Keratinocyte (primary cell): ENCODE measurements around the gene C19orf47. TPM values are rescaled to one million over a fixed set of nuclear protein-coding genes. Genes with fewer than 3 reads are reported as not detected.
A peak's percentile ranks its signal among the peaks of the same experiment; 100 is the strongest.

ENCODE experiments used
- DNase-seq: peaks from one replicate; pipeline ENCODE4 v3.0.0-alpha.2; 2011; ENCODE audit warnings: low read depth, missing footprints, low spot score
- FAIRE-seq: peaks from 2 replicates; lab custom pipeline; 2011; peaks lifted over from hg19 to GRCh38; lab: Jason Lieb, UNC
- H2AFZ ChIP-seq: 2 replicates; pipeline ENCODE4 v1.6.0; 2012; ENCODE audit warnings: low read length, control low read depth, inconsistent platforms; ENCODE audit not compliant: control insufficient read depth
- H3K27ac ChIP-seq: 2 replicates; pipeline ENCODE4 v1.5.1; 2011; ENCODE audit warnings: low read length; ENCODE audit not compliant: control insufficient read depth, insufficient read depth
- H3K27me3 ChIP-seq: 3 replicates; pipeline ENCODE4 v1.6.0; 2011; ENCODE audit warnings: low read length; ENCODE audit not compliant: control insufficient read depth, insufficient read depth; ENCODE audit errors: extremely low read depth
- H3K36me3 ChIP-seq, 2 experiments: 2 replicates in 1 of 2; 3 replicates in 1 of 2; pipeline ENCODE4 v1.5.1; 2011; ENCODE audit warnings: low read length in 2 of 2, mild to moderate bottlenecking in 1 of 2; ENCODE audit not compliant: control insufficient read depth in 2 of 2, insufficient read depth in 2 of 2; ENCODE audit errors: extremely low read depth in 1 of 2
- H3K4me1 ChIP-seq: 3 replicates; pipeline ENCODE4 v1.5.1; 2011; ENCODE audit warnings: low read length; ENCODE audit not compliant: control insufficient read depth, insufficient read depth; ENCODE audit errors: extremely low read depth
- H3K4me2 ChIP-seq: 3 replicates; pipeline ENCODE4 v1.6.0; 2011; ENCODE audit warnings: low read depth, low read length; ENCODE audit not compliant: control insufficient read depth, insufficient read depth; ENCODE audit errors: extremely low read depth
- H3K4me3 ChIP-seq, 3 experiments: fragments of 200-600 bp in 1 of 3; sonication (generic) in 1 of 3; 2 replicates in 2 of 3; 3 replicates in 1 of 3; pipeline ENCODE4 v1.5.1; 2011 to 2016; ENCODE audit warnings: low read length in 3 of 3, mild to moderate bottlenecking in 3 of 3, control low read depth in 2 of 3, inconsistent platforms in 1 of 3, low read depth in 1 of 3, mixed read lengths in 1 of 3, mixed run types in 1 of 3, moderate library complexity in 1 of 3; ENCODE audit not compliant: control insufficient read depth in 2 of 3, insufficient read depth in 2 of 3; ENCODE audit errors: extremely low read depth in 1 of 3
- H3K79me2 ChIP-seq: 2 replicates; pipeline ENCODE4 v1.6.0; 2012; ENCODE audit warnings: low read length; ENCODE audit not compliant: control insufficient read depth, insufficient read depth
- H3K9ac ChIP-seq: 3 replicates; pipeline ENCODE4 v1.6.0; 2011; ENCODE audit warnings: low read length; ENCODE audit not compliant: control insufficient read depth, insufficient read depth; ENCODE audit errors: extremely low read depth
- H3K9me1 ChIP-seq: 3 replicates; pipeline ENCODE4 v1.6.0; 2011; ENCODE audit warnings: low read length; ENCODE audit not compliant: control insufficient read depth, insufficient read depth; ENCODE audit errors: extremely low read depth
- H3K9me3 ChIP-seq: 2 replicates; pipeline ENCODE4 v1.5.1; 2012; ENCODE audit warnings: low read depth, low read length; ENCODE audit not compliant: control insufficient read depth
- H4K20me1 ChIP-seq: 3 replicates; pipeline ENCODE4 v1.6.0; 2011; ENCODE audit warnings: low read length; ENCODE audit not compliant: control insufficient read depth, insufficient read depth; ENCODE audit errors: extremely low read depth
- EZH2 ChIP-seq: IDR thresholded peaks from one replicate; pipeline ENCODE4 v1.6.1; 2012; ENCODE audit warnings: inconsistent platforms, mild to moderate bottlenecking, low read length, moderate library complexity
- dilution Hi-C: fragments of 300-500 bp; cut with MboI; formaldehyde crosslinking; loops from one replicate; pipeline ENCODE4 v1.7.0; 2020; ENCODE audit warnings: low sequenced_read_pairs; ENCODE audit not compliant: extremely low pct_ligation_motif_present
- polyA plus RNA-seq, 5 experiments: library from polyadenylated mRNA; depleted of rRNA in 3 of 5; stranded (reverse) in 3 of 5; stranded (forward) in 1 of 5; unstranded in 1 of 5; fragments of >200 nt; gene quantifications; 1 replicate in 1 of 5; 2 replicates in 3 of 5; 3 replicates in 1 of 5; pipeline versions ENCODE4 v1.2.1 to v1.2.3, GENCODE V29; 2011 to 2012; ENCODE audit warnings: missing spikeins in 2 of 5, low read depth in 1 of 5, low replicate concordance in 1 of 5
- TF ChIP-seq, protein P1 (sequence below), 3 experiments: IDR thresholded peaks in 1 of 3; conservative IDR thresholded peaks in 1 of 3; optimal IDR thresholded peaks in 1 of 3; 2 replicates in 2 of 3; 3 replicates in 1 of 3; pipeline versions ENCODE3 to v1.5.1; 2011; ENCODE audit warnings: low read length in 3 of 3, mild to moderate bottlenecking in 3 of 3, moderate library complexity in 2 of 3, control low read depth in 1 of 3, inconsistent platforms in 1 of 3; ENCODE audit not compliant: insufficient read depth in 2 of 3; ENCODE audit errors: extremely low read depth in 1 of 3

Gene C19orf47
- polyA plus RNA-seq, 1 donor (not counting 4 experiments of a cell fraction or from before 2014, with no cell fraction given): 13.3 TPM

DNA sequence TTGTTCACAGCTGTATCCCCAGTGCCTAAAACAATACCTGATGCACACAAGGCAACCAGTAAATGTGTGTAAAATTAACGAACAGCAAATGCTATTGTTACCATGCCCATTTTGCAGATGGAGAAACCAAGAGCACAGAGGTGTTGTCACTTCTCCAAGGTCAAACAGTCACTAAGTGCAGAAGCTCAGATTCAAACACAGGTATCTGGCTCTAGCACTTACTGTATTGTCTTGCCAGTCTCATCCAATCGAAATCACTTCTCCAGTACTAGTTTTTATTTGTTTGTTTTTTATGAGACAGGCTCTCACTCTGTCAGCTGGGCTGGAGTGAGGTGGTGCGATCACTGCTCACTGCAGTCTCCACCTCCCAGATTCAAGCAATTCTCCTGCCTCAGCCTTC lies 14.0 kb upstream of the C19orf47 start:
- FAIRE-seq: peak; percentile 65
- no peak overlapping the region for H3K4me2 ChIP-seq
- H3K4me3 ChIP-seq: no peak overlapping the region
- dilution Hi-C loops: no loop called here
- peaks cover 0 to 9% of the 10 kb centered on the region in 2 experiments for H3K36me3 ChIP-seq
- no peak for TF ChIP-seq EZH2
- TF ChIP-seq, protein P1, sequence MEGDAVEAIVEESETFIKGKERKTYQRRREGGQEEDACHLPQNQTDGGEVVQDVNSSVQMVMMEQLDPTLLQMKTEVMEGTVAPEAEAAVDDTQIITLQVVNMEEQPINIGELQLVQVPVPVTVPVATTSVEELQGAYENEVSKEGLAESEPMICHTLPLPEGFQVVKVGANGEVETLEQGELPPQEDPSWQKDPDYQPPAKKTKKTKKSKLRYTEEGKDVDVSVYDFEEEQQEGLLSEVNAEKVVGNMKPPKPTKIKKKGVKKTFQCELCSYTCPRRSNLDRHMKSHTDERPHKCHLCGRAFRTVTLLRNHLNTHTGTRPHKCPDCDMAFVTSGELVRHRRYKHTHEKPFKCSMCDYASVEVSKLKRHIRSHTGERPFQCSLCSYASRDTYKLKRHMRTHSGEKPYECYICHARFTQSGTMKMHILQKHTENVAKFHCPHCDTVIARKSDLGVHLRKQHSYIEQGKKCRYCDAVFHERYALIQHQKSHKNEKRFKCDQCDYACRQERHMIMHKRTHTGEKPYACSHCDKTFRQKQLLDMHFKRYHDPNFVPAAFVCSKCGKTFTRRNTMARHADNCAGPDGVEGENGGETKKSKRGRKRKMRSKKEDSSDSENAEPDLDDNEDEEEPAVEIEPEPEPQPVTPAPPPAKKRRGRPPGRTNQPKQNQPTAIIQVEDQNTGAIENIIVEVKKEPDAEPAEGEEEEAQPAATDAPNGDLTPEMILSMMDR (optimal IDR thresholded peaks at IDR 0.05 in 1 of 3, IDR thresholded peaks at IDR 0.05 in 1 of 3, conservative IDR thresholded peaks at IDR 0.05 in 1 of 3; ENCODE audit: extremely low read depth in 1 of 3, insufficient read depth in 2 of 3, low read length in 3 of 3): no peak
- no peaks in the 10 kb centered on the region for H3K27me3 ChIP-seq
- H3K79me2 ChIP-seq: no peaks in the 10 kb centered on the region
- H4K20me1 ChIP-seq: no peaks in the 10 kb centered on the region
- H3K4me1 ChIP-seq: peaks cover 8% of the 10 kb centered on the region
- peaks cover 2% of the 10 kb centered on the region for H3K9me1 ChIP-seq
- no peak overlapping the region for H2AFZ ChIP-seq
- no peaks in the 10 kb centered on the region for H3K9me3 ChIP-seq
- no peak for DNase-seq
- no peak overlapping the region for H3K27ac ChIP-seq
- H3K9ac ChIP-seq: no peak overlapping the region

DNA sequence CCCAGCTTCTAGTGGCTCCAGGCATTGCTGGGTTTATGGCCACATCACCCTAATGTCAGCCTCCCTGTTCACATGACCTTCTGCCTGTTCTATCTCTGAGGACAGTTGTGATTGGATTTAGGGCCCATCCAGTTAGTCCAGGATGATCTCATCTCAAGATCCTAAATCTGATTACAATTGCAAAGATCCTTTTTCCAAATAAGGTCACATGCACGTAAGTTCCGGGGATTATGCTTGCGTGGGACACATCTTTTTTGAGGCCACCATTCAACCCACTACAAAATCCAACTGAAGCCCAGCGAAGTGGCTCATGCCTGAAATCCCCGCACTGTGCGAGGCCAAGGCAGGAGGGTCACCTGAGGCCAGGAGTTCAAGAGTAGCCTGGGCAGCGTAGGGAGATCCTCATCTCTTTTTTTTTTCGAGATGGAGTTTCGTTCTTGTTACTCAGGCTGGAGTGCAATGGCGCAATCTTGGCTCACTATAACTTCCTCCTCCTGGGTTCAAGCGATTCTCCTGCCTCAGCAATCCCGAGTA lies 12.6 kb upstream of the C19orf47 start:
- Histone ChIP-seq H2AFZ (no peak overlapping the region), H3K79me2 (no peaks in the 10 kb centered on the region), H3K9ac (no peak overlapping the region), H3K9me3 (no peaks in the 10 kb centered on the region), H3K36me3 (peaks cover 0 to 4% of the 10 kb centered on the region in 2 experiments), H3K9me1 (peaks cover 2% of the 10 kb centered on the region), H3K4me3 (no peak overlapping the region), H3K4me2 (no peak overlapping the region), H3K27ac (no peak overlapping the region), H3K4me1 (peaks cover 4% of the 10 kb centered on the region), H4K20me1 (no peaks in the 10 kb centered on the region), H3K27me3 (no peaks in the 10 kb centered on the region)
- TF ChIP-seq EZH2: no peak
- TF ChIP-seq, protein P1 (optimal IDR thresholded peaks at IDR 0.05 in 1 of 3, IDR thresholded peaks at IDR 0.05 in 1 of 3, conservative IDR thresholded peaks at IDR 0.05 in 1 of 3; ENCODE audit: extremely low read depth in 1 of 3, insufficient read depth in 2 of 3, low read length in 3 of 3): no peak
- dilution Hi-C loops: no loop called here
- FAIRE-seq (no peak), DNase-seq (no peak)
